ENCODE results near the gene HHEX. TPM values are rescaled to one million over a fixed set of nuclear protein-coding genes. Genes with fewer than 3 reads are reported as not detected.

HHEX gene
- polyA plus RNA-seq, 2 of the 4 experiments (the other 2 are of a cell fraction) = 18.1 to 28.1 TPM

DNA sequence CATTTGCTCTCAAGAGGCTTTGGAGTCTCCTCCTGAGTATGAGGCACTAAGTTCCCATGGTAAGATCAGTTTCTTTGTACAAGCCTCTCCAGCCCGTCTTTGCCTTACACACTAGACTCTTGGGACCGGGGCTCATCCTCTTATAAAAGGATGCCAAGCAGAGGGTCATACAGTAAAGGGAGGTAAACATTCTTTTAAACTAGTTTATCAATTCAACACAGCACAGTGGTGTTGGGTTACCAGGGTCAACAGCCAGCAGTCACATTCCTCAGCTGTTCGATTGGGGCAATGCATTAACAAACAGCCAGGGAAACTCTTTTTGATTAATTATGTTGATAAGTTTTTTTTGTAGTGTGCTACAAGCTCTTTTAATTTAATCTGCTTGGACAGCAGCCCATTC, 37.8 kb downstream of the HHEX start:
- POLR2A ChIA-PET = no interaction called here
- TF ChIP-seq HOXB5 (CRISPR knock-in tag; IDR thresholded peaks at IDR 0.05) (no peak), RFX5 (IDR thresholded peaks at IDR 0.05) (no peak), USF2 (IDR thresholded peaks at IDR 0.05) (no peak), MAZ (IDR thresholded peaks at IDR 0.05; ENCODE audit: borderline replicate concordance, low read depth, low read length) (no peak)
- TF ChIP-seq, protein P1, sequence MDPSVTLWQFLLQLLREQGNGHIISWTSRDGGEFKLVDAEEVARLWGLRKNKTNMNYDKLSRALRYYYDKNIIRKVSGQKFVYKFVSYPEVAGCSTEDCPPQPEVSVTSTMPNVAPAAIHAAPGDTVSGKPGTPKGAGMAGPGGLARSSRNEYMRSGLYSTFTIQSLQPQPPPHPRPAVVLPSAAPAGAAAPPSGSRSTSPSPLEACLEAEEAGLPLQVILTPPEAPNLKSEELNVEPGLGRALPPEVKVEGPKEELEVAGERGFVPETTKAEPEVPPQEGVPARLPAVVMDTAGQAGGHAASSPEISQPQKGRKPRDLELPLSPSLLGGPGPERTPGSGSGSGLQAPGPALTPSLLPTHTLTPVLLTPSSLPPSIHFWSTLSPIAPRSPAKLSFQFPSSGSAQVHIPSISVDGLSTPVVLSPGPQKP (IDR thresholded peaks at IDR 0.05; ENCODE audit: low read depth, low read length) = no peak
- H3K9me3 ChIP-seq = no peaks in the 10 kb centered on the region
- 0 out of 3 replicates have a peak, but pooled peaks cover 5% of the 10 kb centered on the region for H3K4me1 ChIP-seq
- H3K4me2 ChIP-seq = no peak overlapping the region
- CTCF ChIA-PET = interaction anchor here (1.0 to 1.3 kb wide), 2 partner anchors 10 to 14 kb away, joined by 3 read pairs; no protein-coding TSS in a partner anchor
- DNase-seq (ENCODE audit: low read depth in 1 of 2, low spot score in 1 of 2) = no peak
- FAIRE-seq = no peak
- ATAC-seq = no peak
- H3K27ac ChIP-seq = no peak overlapping the region
- H3K4me3 ChIP-seq = no peak overlapping the region
- WGBS (ENCODE audit: missing lambda C conversion rate) = 60% methylated on average over 3 of the region's 3 CpGs

DNA sequence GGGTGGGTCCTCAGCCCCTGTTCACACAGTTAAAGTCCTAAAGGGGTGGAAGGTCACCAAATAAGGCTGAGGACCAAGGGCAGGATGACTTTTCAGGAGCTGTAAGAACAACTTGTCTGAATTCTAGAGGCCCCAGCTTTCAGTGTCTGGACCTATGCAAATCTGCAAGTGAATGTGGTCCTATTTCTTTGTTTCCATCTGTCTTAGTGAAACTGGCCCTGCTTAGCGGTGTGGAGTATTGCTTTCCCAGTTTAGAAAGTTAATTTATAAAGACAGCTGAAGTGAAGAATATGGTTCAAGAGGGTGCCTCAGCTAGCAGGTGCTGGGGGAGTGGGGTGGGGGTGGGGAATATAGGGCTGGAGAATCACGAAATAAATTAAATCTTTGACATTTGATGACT, 40.1 kb downstream of the HHEX start:
- TF ChIP-seq POLR2AphosphoS2 (conservative IDR thresholded peaks at IDR 0.05; ENCODE audit: low read length) (no peak), CHD4 (IDR thresholded peaks at IDR 0.05; ENCODE audit: borderline replicate concordance) (no peak), HMGXB4 (CRISPR knock-in tag; IDR thresholded peaks at IDR 0.05; ENCODE audit: borderline replicate concordance) (no peak), NPAS2 (CRISPR knock-in tag; IDR thresholded peaks at IDR 0.05; ENCODE audit: borderline replicate concordance) (no peak), CTCF (IDR thresholded peaks at IDR 0.05) (no peak), FOSL2 (IDR thresholded peaks at IDR 0.05) (no peak), FOSL2 (CRISPR knock-in tag; IDR thresholded peaks at IDR 0.05) (no peak), TFCP2L1 (CRISPR knock-in tag; IDR thresholded peaks at IDR 0.05) (no peak), HOXB5 (CRISPR knock-in tag; IDR thresholded peaks at IDR 0.05) (no peak), ZSCAN20 (CRISPR knock-in tag; IDR thresholded peaks at IDR 0.05) (no peak), PBX3 (IDR thresholded peaks at IDR 0.05) (no peak), RNF2 (IDR thresholded peaks at IDR 0.05; ENCODE audit: borderline replicate concordance, low read depth) (no peak), EP300 (IDR thresholded peaks at IDR 0.05) (no peak), ESRRA (IDR thresholded peaks at IDR 0.05; ENCODE audit: borderline replicate concordance, low read length) (no peak), CEBPB (IDR thresholded peaks at IDR 0.05) (no peak)
- TF ChIP-seq, protein P2, sequence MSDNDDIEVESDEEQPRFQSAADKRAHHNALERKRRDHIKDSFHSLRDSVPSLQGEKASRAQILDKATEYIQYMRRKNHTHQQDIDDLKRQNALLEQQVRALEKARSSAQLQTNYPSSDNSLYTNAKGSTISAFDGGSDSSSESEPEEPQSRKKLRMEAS (IDR thresholded peaks at IDR 0.05) = no peak
- FAIRE-seq = no peak
- CTCF ChIA-PET = no interaction called here

More for the DNA sequence above, 40.1 kb downstream of the HHEX start:
- H3K9me3 ChIP-seq = no peaks in the 10 kb centered on the region
- no peak for ATAC-seq
- POLR2A ChIA-PET = no interaction called here
- H3K27ac ChIP-seq = no peak overlapping the region
- H3K4me1 ChIP-seq = 0 out of 3 replicates have a peak, but pooled peaks cover 5% of the 10 kb centered on the region
- 46% methylated on average over 2 of the region's 2 CpGs for WGBS (ENCODE audit: missing lambda C conversion rate)
- no peak for DNase-seq (ENCODE audit: low read depth in 1 of 2, low spot score in 1 of 2)
- no peak overlapping the region for H3K4me2 ChIP-seq
- H3K4me3 ChIP-seq = no peak overlapping the region
